Cardiac fibroblast (primary cell): ENCODE measurements around the gene CCDC187.

ENCODE experiments used
- DNase-seq, 2 donors: peaks; one replicate each; pipeline versions ENCODE4 v3.0.0 to v3.0.0-alpha.2; 2010; ENCODE audit warnings: low read depth in 2 of 2
- H3K4me3 ChIP-seq, 2 donors: replicated peaks in 1 of 2; 1 replicate in 1 of 2; 2 replicates in 1 of 2; pipeline ENCODE4 v1.5.1; 2011; ENCODE audit warnings: low read depth in 2 of 2, low read length in 2 of 2, mild to moderate bottlenecking in 2 of 2, moderate library complexity in 1 of 2
- TF ChIP-seq, protein P1 (sequence below): IDR thresholded peaks from one replicate; pipeline ENCODE4 v1.5.1; 2011; ENCODE audit warnings: low read depth, mild to moderate bottlenecking, low read length, inconsistent platforms

CCDC187 gene

DNA sequence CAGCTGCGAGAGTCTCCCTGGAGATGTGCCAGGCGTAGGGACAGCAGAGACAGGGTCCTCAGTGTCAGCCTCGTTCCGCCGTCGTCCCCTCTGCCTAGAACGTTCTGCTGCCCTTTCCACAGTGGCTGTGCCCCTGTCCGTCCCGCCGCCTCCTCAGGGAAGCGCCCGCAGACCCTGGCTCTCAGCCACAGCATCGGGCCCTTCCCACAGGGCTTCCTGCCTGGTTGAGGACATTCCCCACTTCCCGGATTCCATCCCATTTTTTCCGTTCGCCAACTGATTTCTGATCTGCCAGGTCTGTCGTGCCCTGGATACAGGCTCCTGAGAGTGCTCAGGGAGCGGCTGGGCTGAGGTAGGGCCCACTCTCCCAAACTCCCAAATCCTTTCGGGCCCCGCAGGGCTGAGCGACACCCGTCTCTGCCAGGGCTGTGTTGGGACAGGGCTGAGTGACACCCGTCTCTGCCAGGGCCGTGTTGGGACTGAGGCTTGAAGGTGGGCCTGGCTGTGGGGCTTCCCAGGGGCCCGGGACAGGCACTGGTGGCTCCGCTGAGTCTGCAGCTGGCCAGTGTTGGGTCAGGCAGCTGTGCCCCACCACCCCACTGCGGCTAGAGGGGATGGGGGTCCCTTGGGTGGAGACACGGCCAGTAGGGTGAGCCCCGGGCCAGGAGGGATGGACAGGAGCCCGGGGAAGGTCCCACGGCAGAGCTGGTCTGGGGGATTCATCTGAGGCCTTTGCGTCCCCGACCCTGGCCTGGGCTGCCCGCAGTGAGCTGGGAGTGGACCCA is 43.8 kb upstream of the CCDC187 start:
- no peak overlapping the region for H3K4me3 ChIP-seq
- DNase-seq: no peak
- TF ChIP-seq, protein P1, sequence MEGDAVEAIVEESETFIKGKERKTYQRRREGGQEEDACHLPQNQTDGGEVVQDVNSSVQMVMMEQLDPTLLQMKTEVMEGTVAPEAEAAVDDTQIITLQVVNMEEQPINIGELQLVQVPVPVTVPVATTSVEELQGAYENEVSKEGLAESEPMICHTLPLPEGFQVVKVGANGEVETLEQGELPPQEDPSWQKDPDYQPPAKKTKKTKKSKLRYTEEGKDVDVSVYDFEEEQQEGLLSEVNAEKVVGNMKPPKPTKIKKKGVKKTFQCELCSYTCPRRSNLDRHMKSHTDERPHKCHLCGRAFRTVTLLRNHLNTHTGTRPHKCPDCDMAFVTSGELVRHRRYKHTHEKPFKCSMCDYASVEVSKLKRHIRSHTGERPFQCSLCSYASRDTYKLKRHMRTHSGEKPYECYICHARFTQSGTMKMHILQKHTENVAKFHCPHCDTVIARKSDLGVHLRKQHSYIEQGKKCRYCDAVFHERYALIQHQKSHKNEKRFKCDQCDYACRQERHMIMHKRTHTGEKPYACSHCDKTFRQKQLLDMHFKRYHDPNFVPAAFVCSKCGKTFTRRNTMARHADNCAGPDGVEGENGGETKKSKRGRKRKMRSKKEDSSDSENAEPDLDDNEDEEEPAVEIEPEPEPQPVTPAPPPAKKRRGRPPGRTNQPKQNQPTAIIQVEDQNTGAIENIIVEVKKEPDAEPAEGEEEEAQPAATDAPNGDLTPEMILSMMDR: no peak

DNA sequence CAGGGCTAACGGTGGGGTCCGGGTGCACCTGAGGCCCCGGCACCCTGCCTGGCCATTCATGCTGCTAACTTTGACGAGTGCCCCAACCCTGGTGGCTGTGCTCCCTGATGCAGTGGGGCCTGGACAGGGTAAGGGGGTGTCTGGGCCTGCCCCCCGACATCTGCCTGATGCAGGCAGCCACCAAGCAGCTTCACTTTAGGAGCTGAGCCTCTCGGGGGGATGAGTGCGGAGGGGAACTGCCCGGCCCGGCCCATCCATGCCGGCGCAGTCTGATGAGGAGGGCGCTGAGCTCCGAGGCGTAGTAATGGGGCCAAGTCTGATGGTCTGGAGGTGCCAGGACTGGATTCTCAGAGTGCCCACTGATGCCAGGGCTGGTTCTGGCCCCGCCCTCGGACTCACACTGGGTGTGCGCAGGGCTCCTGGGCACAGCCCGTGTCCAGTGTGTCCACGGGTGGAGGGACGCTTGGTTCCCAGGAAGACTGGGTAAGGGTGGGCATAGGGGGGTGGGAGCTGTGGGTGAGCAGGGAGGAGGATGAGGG is 43.1 kb upstream of the CCDC187 start:
- no peak for DNase-seq
- H3K4me3 ChIP-seq: no peak overlapping the region
- TF ChIP-seq, protein P1: no peak

DNA sequence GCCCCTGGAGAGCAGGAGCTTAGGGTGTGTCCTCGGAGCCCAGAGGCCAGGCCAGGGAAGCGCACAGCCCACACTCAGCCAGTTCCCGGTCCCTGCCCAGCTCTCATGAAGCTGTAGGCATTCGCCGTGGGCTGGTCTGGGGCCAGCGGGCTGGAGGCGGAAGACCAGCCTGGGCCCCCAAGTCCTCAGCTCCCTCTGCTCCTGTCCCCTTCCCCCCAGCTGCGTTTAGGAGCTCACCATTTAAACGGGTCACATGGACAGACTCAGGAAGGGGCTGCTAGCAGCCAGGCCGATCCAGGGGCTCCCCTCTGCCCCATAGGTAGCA is 42.2 kb upstream of the CCDC187 start:
- TF ChIP-seq, protein P1: no peak
- H3K4me3 ChIP-seq: no peak overlapping the region

DNA sequence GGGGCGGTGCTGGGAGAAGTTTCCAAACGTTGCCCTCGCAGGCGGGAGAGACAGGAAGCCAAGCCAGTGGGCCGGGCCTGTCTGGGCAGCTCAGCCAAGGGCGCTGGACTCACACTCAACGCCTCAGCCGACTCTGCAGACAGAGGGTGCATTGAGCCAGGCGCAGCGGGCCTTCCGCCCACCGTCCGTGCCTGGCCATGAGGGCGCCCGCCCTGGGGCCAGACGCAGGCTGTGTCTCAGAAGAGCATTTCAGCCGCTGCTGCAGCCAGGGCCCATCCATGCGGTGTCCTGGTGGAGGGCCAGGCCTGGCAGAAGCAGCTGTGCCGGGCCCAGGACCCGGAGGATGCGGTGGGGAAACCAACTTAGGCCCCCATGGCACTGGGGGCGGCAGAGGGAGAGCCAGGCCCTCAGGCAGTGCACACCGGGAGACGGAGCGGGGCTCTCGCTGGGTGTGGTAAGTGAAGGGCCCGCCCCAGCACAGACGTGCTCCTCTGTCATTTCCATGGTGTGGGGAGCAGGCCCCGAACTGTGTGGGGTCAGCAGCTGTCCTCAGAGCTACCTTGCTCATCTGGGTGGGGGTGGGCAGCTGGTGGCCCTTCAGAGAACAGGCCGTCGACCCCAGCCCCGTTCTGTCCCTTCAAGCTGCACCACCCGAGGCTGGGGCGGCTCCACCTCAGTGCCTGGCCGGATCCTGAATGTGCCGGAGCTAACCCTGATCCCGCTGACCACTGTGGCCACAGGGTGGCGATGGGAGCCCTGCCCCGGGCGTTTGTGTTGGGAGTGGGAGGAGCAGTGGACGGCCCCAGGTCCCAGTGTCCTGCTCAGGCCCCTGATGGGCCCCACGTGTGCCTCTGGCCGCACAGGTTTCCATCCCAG is 41.6 kb upstream of the CCDC187 start:
- DNase-seq: peak; percentile 48 to 53
- H3K4me3 ChIP-seq: peak overlapping the region in 1 of 2 donors; percentile 1

More for the DNA sequence above, 42.2 kb upstream of the CCDC187 start:
- DNase-seq: no peak

DNA sequence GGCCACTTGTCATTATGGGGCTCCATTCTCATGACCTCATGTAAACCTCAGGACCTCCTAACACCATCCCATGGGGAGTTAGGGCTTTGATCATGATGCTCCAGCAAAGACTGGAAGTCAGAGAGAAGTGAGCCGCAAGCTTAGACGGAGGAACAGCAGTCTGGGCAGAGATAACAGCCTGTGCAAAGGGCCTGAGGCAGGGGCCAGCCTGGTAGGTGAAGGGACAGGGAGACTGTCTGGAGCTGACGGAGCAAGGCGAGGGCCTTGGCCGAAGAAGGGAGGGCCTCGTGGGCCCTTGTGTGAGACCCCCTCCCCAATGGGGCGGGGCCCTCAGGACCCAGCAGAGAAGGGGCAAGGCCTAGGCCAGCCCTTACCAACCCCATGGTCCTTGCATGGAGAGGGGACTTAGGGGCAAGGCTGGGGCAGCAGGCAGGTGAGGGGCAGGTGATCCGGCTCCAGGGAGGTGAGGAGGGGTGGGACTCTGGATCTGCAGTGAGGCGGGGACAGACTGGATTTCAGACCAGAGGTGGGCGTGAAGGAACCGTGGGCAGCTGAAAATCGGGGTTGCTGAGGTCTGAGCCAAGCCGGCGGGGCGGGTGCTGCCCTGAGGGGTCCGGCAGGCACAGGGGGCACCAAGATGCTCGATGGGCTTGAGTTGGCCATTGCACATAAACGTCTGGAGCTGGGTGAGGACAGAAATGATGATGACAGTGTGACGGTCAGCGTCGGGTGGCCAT is 40.8 kb upstream of the CCDC187 start:
- no peak for DNase-seq
- TF ChIP-seq, protein P1: no peak
- no peak overlapping the region for H3K4me3 ChIP-seq

More for the DNA sequence above, 41.6 kb upstream of the CCDC187 start:
- TF ChIP-seq, protein P1: peak; percentile 72

DNA sequence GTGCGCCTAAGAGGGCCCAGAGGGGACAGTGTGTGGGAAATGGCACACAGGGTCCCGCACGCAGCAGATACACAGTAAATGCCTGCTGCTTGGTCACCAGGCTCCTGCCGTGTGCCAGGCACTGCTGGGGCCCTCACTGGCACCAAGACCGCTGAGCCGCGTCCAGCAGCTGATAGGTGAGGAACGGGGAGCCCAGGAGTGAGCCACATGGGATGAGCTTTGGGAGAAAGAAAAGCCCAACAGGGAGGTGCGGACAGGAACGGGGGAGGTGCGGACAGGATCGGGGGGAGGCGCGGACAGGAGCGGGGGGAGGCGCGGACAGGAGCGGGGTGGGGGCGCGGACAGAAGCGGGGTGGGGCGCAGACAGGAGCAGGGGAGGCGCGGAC is 40.0 kb upstream of the CCDC187 start:
- H3K4me3 ChIP-seq: no peak overlapping the region
- TF ChIP-seq, protein P1: no peak
- no peak for DNase-seq
